GM19328 (cell line): ENCODE results near the gene SPRED2.

ENCODE experiments used
- ATAC-seq: cut with Tn5 transposase; IDR thresholded peaks from one replicate; pipeline ENCODE4 v1.9.1; 2021; ENCODE audit warnings: mild to moderate bottlenecking, moderate library complexity; ENCODE audit not compliant: unreplicated experiment

Gene SPRED2

DNA sequence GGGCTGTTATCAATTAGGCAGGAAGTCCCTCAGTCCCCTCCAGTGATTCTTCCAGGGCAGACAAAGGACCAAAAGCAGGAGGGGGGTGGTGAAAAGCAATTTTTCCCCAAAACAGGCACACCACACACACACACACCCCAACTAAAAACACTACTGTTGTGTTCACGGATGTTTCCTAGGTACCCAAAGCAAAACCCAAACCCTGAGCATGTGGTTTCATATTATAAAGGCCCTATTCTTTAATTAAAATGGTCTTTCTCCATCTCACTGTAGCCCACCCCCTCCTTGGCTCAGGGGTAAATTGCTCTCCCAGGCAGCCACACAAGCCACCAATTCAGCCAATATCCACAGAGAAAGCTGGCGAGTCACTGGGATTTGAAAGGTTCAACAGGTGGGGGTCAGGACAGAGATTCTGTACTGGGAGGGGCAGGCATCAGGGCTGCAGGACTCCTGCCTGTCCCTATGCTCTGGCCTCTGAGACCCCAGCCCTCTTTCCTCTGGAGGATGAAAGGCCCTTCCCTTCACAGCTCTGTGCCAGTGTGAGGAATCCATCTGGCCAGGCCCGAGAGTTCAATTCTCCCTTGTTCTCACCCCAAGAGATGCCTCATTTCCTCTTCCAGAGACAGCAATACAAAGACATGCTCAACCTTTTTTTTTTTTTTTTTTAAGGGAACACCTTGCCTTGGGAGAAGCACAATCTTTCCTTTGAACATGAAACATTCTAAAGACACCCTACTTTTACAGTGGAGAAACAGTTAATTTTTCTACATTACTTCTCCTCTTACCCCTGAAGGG, 43.6 kb downstream of the SPRED2 start:
- no peak for ATAC-seq

DNA sequence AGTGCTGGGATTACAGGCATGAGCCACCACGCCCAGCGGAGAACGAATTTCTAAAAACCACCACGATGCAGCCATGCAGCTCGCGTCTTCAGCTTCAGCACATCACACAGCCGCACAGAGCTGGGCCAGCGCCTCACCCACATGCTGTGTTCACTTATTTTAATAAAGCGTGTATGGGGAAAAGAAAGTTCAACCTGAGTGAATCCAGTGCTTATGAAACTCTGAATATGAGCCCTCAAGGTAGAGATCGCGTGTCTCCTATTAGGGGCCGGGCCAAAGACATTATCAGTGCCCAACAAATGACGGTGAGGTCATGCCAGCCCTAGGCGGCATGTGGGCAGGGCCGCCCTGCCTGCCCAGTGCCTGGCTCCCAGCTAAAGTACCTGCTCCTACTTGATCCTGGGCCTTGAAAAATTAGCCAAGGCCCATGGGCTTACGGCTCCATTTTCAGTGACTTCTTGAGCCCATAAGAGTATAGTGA, 44.3 kb downstream of the SPRED2 start:
- peak; percentile 62 for ATAC-seq

DNA sequence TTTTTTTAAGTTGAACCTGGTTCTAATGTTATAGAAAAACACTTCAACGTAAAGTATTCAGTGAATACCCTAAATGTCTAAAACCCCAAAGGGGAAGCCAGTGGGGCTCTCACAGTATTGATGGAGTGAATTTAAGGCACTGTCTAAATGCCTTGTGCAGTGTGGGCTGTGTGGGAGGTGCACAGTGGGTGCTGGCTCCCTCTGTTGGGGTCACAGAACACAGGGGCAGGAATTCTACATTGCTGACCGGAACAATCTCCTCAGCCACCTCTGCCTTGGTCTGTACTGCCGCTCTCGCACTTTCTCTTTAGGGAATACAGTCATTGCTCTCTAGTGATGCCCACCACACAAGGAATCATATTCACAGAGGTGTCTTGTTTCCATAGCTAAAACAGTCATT, 45.4 kb downstream of the SPRED2 start:
- ATAC-seq: no peak

DNA sequence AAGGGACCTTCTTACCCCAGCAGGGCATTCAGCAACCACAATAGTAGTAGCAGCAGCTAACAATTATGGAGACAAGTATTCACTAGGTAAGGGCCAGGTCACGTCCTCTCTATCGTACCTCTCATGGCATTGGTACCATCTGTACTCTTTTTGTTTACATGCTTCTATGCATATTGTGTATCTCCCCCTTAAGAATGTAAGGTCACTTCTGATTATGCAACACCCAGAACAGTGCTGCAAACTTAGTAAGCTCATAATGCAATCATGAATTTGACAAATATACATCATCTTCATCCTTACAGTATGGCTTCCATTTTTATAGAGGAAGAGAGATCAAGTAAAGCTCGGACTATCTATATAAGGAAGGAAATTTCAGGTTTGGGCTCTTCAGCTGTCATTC, 46.1 kb downstream of the SPRED2 start:
- ATAC-seq: no peak

DNA sequence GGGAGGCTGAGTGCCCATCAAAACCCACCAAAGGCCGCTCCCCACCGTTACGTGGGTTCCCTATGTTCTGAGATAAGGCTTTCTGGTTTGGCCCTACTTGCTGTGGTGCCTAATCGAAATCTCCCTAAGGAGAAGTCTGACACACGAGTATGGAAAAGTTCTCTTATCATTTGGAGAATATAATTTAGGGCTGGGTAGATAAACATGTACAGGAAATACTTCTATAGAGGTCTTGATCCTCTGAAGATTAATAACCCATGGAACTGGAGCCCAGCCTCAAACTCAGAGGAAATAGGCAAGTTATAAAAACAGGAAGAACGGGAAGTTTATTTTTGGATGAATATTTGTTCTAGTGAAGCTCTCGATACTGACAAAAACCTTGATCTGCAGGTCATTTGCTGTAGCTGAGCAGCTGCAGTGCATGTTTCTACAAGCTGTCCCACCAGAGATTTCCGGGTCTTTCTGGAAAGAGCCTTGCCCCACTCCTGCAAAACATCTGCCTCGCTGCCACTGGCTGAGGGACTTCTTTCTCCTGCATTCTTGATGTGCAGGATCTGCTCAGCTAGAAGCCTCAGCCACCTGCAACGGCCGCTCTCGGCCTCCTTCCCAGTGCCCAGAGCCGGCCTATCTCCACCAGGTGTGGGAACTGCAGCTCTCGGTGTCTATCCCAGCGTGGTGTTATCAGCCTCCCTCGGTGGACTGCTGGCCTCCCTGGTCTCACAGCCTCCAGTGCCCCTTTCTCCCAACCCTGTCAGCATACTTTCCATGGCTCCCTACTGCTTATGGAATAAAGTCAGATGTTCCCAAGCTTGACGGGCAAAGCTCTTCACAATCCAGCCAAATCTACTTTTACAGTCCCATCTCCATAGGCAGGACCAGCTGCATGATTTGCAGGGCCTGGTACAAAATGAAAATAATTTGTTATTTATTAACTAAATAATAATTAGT, 48.6 kb downstream of the SPRED2 start:
- ATAC-seq: no peak

DNA sequence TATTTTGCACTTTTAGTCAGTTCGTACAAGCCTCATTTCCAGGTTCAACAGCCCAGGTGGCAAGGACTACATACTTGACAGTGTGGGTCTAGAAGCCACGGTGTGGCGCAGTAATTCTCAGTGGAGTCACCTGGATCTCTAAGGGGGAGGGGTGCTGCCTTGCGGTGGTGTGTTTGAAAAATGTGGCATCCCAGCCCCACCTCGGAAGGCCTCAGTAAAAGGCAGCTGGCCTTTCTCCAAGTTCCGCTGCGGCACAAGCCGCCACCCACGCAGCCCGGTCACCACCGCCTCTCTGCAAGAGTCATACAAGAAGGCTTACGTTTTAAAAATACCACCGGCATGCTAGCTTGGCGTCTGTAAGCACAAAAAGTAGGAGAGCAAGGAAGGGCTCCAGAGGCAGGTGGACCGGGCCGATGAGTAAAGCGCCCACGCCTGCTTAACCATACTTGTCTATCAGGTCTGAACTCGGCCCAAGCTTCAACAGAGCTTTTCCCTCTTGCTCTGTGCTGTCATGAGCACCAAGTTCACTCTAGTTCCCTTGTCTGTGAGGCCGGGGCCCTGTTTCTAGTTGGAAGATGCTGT, 49.5 kb downstream of the SPRED2 start:
- ATAC-seq: peak; percentile 75

DNA sequence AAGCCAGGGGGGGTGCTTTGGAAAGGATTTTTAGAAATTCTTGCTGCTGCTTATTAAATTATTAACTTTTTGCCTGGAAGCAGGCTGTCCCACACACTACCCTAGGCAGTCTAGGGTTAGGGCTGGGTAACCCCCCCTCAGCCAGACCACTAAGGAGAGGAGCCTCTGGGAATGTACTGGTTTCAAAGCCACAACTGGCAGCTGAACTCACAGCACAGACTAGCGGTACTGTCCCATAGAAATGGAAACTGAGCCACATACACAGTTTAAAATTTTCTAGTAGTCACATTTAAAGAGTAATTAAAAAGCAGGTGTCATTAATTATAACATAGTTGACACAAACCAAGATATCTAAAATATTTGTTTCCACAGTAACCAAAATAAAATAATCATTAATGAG, 50.1 kb downstream of the SPRED2 start:
- ATAC-seq: no peak

DNA sequence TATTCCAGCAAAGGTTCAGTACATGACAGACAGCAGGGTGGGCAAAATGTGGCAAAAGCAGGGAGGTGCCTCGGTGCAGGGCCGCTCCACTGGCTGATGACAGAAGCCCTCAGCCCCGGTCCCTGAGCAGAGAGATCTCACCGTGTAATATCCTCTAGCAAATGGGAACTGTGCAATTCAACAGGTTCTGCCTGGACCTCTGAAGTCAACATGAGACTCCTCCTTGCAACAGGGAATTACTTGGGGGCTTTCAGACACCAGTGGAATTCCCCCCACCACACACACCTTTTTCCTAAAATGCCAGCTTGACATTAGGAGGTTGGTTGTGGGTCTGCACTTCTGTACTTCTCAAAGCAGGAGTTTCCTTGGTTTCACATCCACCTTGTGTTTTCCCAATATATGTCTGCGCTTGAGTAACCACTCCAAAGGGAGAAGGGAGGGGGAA, 50.8 kb downstream of the SPRED2 start:
- ATAC-seq: no peak

DNA sequence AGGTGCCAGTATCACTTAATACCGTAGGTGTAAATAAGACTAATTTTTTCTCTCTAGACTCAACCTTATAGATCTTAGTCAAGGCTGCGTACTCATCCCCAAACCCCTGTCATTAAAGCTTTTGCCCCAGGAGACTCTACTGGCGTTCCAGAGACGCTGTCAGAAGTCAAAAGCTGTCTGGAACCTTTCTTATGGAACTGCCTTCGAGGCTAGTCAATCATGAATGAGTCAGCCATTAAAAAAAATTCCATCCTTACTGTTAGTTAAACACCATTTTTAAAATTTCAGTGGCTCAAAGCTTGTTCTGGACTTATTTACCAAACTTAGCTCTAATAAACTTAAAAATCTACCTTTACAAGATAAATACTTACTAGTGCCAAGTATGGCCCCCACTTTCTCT, 52.1 kb downstream of the SPRED2 start:
- no peak for ATAC-seq

DNA sequence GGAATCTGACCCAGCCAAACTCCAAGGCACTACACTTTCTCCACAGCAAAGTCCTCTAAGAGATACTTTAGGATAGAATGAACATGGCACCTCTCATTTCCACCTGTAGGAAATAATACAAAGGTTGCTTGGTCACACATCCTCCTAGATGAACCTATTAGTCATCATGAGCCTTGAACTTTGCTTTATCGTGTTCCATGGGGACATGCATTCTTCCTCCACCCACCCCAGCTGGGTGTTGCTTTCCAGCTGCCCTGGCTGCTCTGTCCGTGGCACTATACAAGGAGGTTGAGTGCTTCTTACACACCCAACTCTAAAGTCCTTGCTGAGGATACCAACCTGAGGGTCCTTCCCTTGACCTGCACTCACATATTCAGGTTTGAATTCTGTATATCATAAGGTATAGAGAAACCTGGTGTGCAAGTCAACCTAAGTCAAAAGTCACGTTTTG, 52.7 kb downstream of the SPRED2 start:
- no peak for ATAC-seq

DNA sequence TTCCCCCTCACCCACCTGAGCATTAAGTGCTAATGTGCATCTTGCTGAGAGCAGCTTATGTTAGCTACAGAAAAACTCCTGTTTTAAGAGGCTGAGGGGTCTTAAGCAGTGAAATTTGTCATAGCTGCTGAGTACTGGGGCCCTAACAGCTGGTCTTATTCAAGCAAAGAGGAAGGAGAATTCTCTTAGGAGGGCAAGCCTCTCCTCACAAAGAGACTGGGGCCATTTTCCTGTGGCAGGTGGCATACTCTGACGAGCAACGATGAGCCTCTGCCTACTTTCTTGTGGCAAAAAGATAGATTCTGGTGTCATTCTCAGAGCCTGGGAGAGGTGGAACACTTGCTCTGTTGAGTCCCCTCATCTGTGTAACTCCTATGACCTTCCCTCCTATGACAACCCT, 53.2 kb downstream of the SPRED2 start:
- no peak for ATAC-seq

DNA sequence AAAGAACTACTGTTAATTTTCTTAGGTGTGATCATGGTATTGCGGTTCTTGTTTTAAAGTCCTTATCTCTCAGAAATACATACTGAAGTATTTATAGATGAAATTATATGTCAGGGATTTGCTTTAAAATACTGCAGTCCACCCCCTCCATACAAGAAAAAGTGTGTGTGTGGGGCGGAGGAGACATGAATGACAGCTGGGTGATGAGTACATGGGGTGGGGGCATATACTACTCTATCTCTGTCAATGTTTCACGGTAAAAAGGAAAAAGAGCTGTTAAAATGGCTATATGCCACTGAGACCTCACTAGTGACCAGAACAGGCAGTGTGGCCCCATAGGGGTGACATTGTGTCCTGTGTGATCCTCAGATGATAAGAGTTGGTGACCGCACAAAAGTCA, 54.1 kb downstream of the SPRED2 start:
- no peak for ATAC-seq

DNA sequence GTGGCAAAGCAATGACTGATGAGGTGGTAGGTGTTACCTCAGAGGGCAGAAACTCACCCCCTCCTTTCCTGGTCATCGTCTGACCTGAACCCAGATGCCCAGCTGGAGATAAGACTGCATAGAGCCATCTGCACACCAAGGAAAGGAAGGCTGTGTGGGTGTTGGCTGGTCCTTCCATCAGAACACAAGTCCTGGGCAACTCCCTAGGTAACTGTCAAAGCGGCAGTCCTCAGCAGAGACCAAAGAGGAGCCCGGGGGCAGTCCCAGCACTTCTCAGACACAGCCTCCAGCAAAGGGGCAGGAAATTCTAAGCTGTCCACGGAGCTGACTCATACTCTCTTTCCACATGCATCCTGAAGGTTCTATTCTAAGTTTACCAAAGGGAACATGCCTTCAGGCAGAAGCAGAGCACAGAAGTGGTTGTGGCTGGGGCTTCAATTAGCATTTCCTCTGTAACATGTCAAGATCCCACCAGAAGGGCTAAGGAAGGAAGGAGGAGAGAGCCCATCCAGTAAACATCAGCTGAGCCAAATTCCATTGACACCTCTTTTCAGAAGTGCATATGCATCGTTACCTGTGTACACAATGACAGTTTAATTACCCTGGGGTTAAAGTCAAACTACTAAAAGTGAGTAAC, 54.7 kb downstream of the SPRED2 start:
- no peak for ATAC-seq

DNA sequence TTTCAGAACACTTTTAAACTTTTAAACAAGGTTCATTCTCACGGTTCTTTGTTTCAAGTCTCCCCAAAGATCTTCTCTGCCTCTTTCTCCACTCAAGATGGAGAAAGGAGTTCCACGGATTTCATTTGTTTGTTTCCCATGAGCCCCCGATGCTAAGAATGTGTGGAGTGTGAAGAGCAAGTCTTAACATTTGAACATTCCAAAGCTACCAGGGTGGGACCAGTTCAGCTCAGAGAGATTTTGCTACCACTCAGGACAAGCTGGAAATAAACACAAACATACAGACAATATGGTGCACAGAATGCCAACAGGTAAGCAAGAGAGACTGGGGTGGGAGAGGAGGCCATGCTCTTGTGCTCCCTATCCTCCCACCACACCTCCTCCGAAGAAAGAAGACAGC, 56.7 kb downstream of the SPRED2 start:
- ATAC-seq: no peak

DNA sequence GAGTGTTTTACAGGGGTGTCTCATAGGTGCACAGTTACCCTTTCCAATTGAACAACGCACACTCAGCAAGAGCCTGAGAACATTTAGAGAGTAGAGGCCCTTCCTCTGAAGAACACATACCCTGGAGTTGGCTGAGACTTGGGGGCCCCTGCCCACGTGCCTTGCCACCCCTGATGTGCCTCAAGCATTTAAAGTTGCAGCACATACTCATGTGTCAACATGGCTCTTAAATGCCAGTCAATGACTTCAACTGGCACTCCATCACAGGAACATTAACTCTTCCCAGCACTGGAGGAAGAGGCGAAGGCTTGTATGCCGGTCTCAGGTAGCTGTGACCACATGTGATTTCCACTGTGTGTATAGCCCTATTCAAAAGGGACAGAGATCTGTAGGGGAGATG, 57.4 kb downstream of the SPRED2 start:
- ATAC-seq: no peak

DNA sequence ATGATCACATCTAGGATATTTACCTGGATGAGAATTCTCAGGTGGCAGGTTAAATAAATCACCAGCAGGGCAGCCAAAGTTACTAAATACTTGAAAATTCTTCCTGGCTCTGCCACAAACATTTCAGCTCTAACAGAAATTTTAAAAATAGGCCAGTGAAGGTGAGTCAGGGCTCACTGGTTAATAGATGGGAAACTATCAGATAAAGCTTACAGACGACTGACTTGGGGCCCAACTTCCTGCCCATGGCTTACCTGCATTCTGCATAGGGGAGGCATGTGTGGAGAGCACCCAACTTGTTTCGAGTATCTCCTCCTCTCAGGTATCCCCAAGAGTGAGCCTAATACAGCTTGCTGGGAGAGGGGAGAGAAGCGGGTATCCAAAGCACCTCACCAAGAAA, 57.8 kb downstream of the SPRED2 start:
- ATAC-seq: no peak

DNA sequence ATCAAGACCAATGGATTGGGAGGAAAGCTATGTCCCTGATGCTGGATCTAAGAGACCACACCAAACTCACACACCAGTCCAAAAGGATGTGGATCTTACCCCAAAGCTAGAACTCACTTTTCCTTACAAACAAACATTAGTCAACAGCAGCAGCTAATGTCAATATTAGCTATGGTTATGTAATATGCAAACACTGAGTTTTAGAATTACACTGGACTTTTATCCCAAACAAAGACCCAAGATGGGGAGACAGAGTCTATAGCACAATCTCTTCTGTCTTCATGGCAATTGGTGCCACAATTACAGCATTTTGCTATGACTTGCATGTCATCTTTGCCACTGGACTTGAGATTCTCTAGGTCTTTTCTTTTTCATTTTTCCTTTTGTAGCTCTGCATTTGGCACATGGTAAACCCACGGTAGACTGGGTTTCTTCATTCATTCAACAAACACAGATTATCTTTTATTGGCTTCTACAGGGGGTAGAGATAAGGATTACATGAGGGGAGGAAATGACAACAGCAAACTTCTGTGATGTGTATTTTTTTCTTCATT, 59.0 kb downstream of the SPRED2 start:
- ATAC-seq: no peak

DNA sequence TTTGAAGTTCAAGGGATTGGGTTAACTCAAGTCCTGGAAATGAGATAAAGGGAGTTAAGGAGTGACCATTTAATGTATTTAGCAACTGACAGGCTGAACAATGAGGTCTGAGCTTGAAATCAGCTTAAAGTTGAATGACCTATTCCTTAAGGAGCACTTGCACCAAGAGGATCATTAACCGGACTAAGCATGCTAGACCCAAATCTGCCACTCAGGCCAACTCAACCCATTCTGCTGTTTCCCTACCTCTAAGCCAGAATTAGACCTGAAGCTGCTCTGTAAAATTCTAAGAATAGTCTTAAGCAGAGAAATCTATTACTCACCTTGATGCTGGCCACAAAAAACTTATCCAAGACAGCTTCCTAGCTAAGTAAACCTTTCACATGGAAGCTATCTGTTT, 59.8 kb downstream of the SPRED2 start:
- no peak for ATAC-seq

DNA sequence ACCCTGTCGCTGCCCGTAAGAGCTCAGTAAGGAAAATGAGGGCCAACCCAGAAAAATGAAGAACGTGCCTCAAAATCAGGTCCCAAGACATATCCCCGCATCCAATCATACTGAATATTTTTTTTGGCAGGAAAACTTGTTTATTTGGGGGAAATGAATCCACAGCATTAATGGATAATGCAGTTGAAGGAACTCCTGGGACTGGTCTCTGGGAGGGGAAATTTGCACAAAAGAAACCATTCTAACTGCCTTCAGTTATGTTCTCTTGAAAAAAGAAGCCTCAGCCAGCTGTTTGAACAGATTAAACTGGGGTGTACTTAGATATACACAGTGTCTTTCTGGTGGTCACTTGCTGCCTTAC, 61.3 kb downstream of the SPRED2 start:
- ATAC-seq: no peak

DNA sequence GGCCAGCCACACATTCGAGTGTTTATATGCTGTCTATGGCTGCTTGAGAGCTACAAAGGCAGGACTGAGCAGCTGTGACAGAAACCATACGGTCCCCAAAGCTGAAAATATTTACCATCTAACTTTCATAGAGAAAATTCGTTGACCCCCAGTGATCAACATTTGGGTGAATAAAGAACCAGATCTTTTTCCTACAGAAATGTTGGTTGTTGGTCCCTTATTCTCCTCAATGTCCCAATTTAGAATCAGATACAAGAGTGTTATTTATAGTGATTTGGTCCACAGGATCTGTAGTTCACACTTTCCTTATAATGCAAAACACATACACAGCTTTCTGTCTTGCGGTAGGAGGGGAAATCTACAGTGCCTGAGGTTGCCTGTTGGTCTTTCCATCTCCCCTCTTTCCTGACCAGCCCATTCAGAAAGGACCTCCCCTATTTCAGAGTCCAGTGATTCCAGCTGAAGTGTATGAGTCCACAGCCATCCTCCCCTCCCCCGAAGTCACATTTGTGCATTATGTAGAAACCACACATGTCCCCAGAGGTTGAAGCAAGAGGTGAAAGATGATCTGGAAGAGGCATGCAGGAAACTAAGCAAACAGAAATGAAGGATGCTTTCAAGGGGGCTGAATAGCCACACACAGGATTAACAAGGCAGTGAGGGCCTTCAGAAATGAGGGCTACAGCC, 61.9 kb downstream of the SPRED2 start:
- ATAC-seq: no peak
